ENCODE data around the gene RAB33A. TPM values are rescaled to one million over a fixed set of nuclear protein-coding genes. Genes with fewer than 3 reads are reported as not detected.
A peak's percentile ranks its signal among the peaks of the same experiment; 100 is the strongest.

Gene RAB33A
- total and polyA plus RNA-seq, 7 donors: 0.03 to 0.30 (median 0.16) TPM; not detected in 2

- H3K27me3 ChIP-seq (ENCODE audit: insufficient read depth in 3 of 3, low read length in 2 of 3): no peaks in the 10 kb centered on the region
- ATAC-seq (no peak), DNase-seq (no peak)
- 55 to 70% (median 63%) methylated on average over 2 of the region's 2 CpGs for WGBS, 3 donors
- H3K27ac ChIP-seq: no peak overlapping the region
- peaks cover 11% of the 10 kb centered on the region for H3K4me1 ChIP-seq
- no peak for TF ChIP-seq CTCF (IDR thresholded peaks at IDR 0.05)
- intact Hi-C loops (cut with DNase I): no loop called here
- H3K9me3 ChIP-seq: no peaks in the 10 kb centered on the region
- H3K36me3 ChIP-seq (ENCODE audit: insufficient read depth in 1 of 2, low read depth in 1 of 2): no peaks in the 10 kb centered on the region
- H3K4me3 ChIP-seq: no peak overlapping the region
These were observed 8.4 kb upstream of the RAB33A start for GRCh38 chrX:130163398-130163797.

DNA sequence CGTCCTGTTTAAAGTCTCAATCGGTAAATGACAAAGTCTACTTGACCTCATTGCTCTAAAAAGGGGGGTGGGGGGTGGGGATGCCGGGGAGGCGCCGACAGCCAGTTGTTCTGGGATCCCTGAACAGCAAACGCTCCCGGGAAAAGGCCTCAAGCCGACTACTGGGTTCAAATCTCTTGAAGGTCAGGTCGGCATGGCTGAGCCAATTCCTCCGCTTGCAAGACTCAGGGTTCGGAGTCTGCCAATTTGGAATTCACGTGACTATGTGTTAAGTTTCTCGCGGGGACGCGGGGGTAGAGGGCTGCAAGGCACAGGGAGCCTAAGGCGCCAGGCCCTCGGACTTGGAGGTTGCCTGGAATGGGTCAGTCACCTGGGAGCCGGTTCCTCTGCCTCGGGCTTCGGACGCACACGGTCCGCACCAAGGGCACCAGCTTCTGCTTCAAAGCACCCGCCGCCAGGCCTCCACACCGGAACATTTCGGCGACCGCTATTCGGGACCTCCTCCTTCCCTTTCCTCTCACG lies 6.5 kb upstream of the RAB33A start:
- ATAC-seq (peak; percentile 52 to 66 (median 56)), DNase-seq (no peak)
- 0 to 29% (median 1%) methylated on average over 19 to 32 of the region's 32 CpGs for WGBS, 3 donors
- peak overlapping the region; percentile 88 for H3K27ac ChIP-seq
- H3K27me3 ChIP-seq (ENCODE audit: insufficient read depth in 3 of 3, low read length in 2 of 3): no peaks in the 10 kb centered on the region
- TF ChIP-seq CTCF (IDR thresholded peaks at IDR 0.05): no peak
- no peaks in the 10 kb centered on the region for H3K36me3 ChIP-seq (ENCODE audit: insufficient read depth in 1 of 2, low read depth in 1 of 2)
- H3K4me1 ChIP-seq: peaks cover 11% of the 10 kb centered on the region
- no peaks in the 10 kb centered on the region for H3K9me3 ChIP-seq
- H3K4me3 ChIP-seq: peak overlapping the region; percentile 77
- intact Hi-C loops (cut with DNase I): no loop called here

DNA sequence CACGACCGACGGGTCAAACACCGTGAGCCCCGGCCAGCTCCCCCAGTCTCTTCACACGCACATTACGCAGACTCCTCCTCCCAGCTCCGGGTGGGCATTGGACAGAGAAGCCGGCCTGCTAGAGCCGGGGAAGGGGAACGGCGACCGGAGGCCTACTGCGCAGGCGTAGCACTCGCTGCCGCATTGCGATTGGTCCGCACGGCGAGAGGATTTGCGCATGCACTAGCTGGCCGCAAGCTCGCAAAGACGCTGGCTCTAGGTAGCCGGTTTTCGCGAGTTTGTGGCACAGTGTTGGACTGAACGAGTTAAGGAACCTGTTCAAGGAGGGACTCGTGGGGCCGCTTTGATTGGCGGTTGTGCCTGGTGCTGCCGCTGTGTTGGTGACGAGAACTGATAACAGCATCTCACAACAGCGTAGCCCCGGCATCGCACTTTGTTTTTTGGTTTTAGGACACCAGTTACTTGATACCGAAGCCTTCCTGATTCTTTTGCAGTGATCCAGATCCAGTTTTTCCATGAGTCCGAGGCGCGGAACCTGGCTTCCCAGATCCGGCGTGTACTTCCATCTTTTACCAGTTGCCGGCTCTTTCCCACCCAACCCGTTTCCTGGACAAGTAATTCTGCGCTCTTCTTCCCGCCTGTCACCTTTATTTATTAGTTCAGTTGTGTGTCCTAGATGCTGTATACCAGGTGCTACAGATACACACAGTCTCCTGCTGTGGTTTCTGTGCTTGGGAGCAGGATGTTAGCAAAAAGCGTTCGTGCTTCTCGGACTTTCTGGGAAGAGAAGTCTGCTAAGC lies 5.9 kb upstream of the RAB33A start, which contains the start of gene AIFM1:
Gene AIFM1, minus strand, starts transcription at position 139 of the 800 bp plus-strand sequence. CDS start 185 bp downstream, outside the sequence.
- no peak for TF ChIP-seq CTCF (IDR thresholded peaks at IDR 0.05)
- H3K36me3 ChIP-seq (ENCODE audit: insufficient read depth in 1 of 2, low read depth in 1 of 2): no peaks in the 10 kb centered on the region
- H3K4me1 ChIP-seq: peaks cover 11% of the 10 kb centered on the region
- DNase-seq: peak; percentile 91 to 96
- WGBS, 3 donors: 0 to 32% (median 1%) methylated on average over 41 to 50 of the region's 50 CpGs
- peak within 1 kb of the TSS; percentile 88 for H3K27ac ChIP-seq
- intact Hi-C loops (cut with DNase I): no loop called here
- H3K27me3 ChIP-seq (ENCODE audit: insufficient read depth in 3 of 3, low read length in 2 of 3): no peaks in the 10 kb centered on the region
- H3K4me3 ChIP-seq: peak within 1 kb of the TSS; percentile 77
- no peaks in the 10 kb centered on the region for H3K9me3 ChIP-seq
- ATAC-seq: peak; percentile 93 to 97 (median 96)

DNA sequence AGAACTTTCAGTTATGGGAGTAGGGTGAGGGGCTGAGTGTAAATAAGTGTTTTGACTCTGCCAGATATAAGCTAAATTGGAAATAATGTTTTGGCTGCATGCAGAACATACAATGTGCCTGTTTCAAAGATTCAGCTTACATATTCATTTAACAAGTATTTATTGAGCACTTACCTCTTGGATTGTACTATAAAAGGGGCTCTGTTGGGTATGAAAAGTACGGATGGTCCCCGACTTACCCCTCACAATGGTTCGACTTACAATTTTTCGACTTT lies 5.3 kb upstream of the RAB33A start:
- no peak for DNase-seq
- no peak for ATAC-seq
- WGBS, 3 donors: 0 to 34% (median 0%) methylated on average over 4 of the region's 4 CpGs
- intact Hi-C loops (cut with DNase I): no loop called here
- no peaks in the 10 kb centered on the region for H3K27me3 ChIP-seq (ENCODE audit: insufficient read depth in 3 of 3, low read length in 2 of 3)
- H3K4me3 ChIP-seq: peak overlapping the region; percentile 77
- peaks cover 11% of the 10 kb centered on the region for H3K4me1 ChIP-seq
- H3K27ac ChIP-seq: peak overlapping the region; percentile 88
- H3K9me3 ChIP-seq: no peaks in the 10 kb centered on the region
- no peaks in the 10 kb centered on the region for H3K36me3 ChIP-seq (ENCODE audit: insufficient read depth in 1 of 2, low read depth in 1 of 2)
- TF ChIP-seq CTCF (IDR thresholded peaks at IDR 0.05): no peak

Measured in psoas muscle (tissue), 8 donors.